HCT116 (cell line): ENCODE data around the gene LDHAL6B. TPM values are rescaled to one million over a fixed set of nuclear protein-coding genes. Genes with fewer than 3 reads are reported as not detected.

ENCODE experiments used
- ATAC-seq: fragments of 200-7000 bp; cut with Tn5 transposase; 2 replicates; pipeline ENCODE4 v1.9.1; 2020; ENCODE audit warnings: mild to moderate bottlenecking, moderate library complexity
- BruUV-seq: library from RNA; stranded (reverse); fragments of 400-500 nt; replicated peaks from 2 replicates; lab custom pipeline; 2021; lab: Mats Ljungman, UMichigan
- CTCF ChIA-PET: fragments of 300-600 bp; sonication (Branson Sonifier 250); formaldehyde crosslinking; loops from one replicate; lab custom pipeline; 2021; ENCODE audit warnings: antibody characterized with exemption; lab: Charles Lee
- POLR2A ChIA-PET: fragments of 300-600, 350-600 bp; sonication (Branson Sonifier 250); formaldehyde crosslinking; loops from one replicate; lab custom pipeline; 2021; ENCODE audit warnings: antibody characterized with exemption; lab: Charles Lee
- RAD21 ChIA-PET, 2 experiments: fragments of 300-600 bp; sonication (Branson Sonifier 250); formaldehyde crosslinking; loops; one replicate each; lab custom pipeline; 2023; ENCODE audit warnings: low total read pairs in 2 of 2; ENCODE audit not compliant: uncharacterized antibody in 2 of 2, unreplicated experiment in 2 of 2, low non-redundant PET in 1 of 2; lab: Charles Lee
- DNase-seq: peaks from one replicate; pipeline ENCODE4 v3.0.0-alpha.2; 2010; ENCODE audit warnings: low read depth, low spot score
- H2AFZ ChIP-seq: fragments of 200-600 bp; shearing (Covaris generic), sonication (generic); 2 replicates; pipeline ENCODE4 v1.6.1; 2017; ENCODE audit warnings: low read depth, mixed run types, mixed read lengths, antibody characterized with exemption, low read length; ENCODE audit not compliant: poor library complexity, severe bottlenecking
- H3K27ac ChIP-seq: 2 replicates; pipeline ENCODE4 v1.5.1; 2012; ENCODE audit warnings: low read depth, low read length
- H3K27me3 ChIP-seq: fragments of 200-600 bp; sonication (generic); 2 replicates; pipeline ENCODE4 v1.6.1; 2016; ENCODE audit warnings: mixed run types, low read length, mixed read lengths; ENCODE audit not compliant: insufficient read depth
- H3K36me3 ChIP-seq, 2 experiments: fragments of 200-500 bp in 1 of 2; fragments of 200-600 bp in 1 of 2; sonication (Bioruptor generic) in 1 of 2; sonication (generic) in 1 of 2; 2 replicates each; pipeline versions ENCODE4 v1.5.1 to v1.6.1; 2014 to 2016; ENCODE audit warnings: low read length in 2 of 2, inconsistent platforms in 1 of 2, mixed read lengths in 1 of 2, mixed run types in 1 of 2; ENCODE audit not compliant: insufficient read depth in 2 of 2, control insufficient read depth in 1 of 2
- H3K4me1 ChIP-seq, 2 experiments: fragments of 200-600 bp in 1 of 2; sonication (generic) in 1 of 2; 2 replicates each; pipeline versions ENCODE4 v1.5.1 to v1.6.1; 2012 to 2017; ENCODE audit warnings: low read length in 2 of 2, inconsistent platforms in 1 of 2, mild to moderate bottlenecking in 1 of 2, mixed read lengths in 1 of 2, mixed run types in 1 of 2, moderate library complexity in 1 of 2; ENCODE audit not compliant: insufficient read depth in 2 of 2, control insufficient read depth in 1 of 2
- H3K4me2 ChIP-seq: fragments of 200-600 bp; sonication (generic); 2 replicates; pipeline ENCODE4 v1.6.1; 2017; ENCODE audit warnings: mixed run types, low read length, mixed read lengths
- H3K4me3 ChIP-seq, 2 experiments: fragments of 200-600 bp in 1 of 2; sonication (generic) in 1 of 2; replicated peaks in 1 of 2; 2 replicates each; pipeline ENCODE4 v1.5.1; 2011 to 2016; ENCODE audit warnings: low read length in 2 of 2, control low read depth in 1 of 2, low read depth in 1 of 2, mild to moderate bottlenecking in 1 of 2, mixed read lengths in 1 of 2, mixed run types in 1 of 2
- H3K79me2 ChIP-seq: fragments of 200-600 bp; sonication (generic); 2 replicates; pipeline ENCODE4 v1.6.1; 2017; ENCODE audit warnings: mild to moderate bottlenecking, mixed run types, low read length, moderate library complexity, mixed read lengths; ENCODE audit not compliant: insufficient read depth
- H3K9ac ChIP-seq: fragments of 200-600 bp; sonication (generic); 2 replicates; pipeline ENCODE4 v1.6.1; 2016; ENCODE audit warnings: low read length, mixed read lengths
- H3K9me2 ChIP-seq: fragments of 200-600 bp; sonication (generic), shearing (Covaris generic); 2 replicates; pipeline ENCODE4 v1.6.1; 2017; ENCODE audit warnings: mixed run types, mild to moderate bottlenecking, moderate library complexity; ENCODE audit not compliant: insufficient read depth
- H3K9me3 ChIP-seq, 2 experiments: fragments of 200-500 bp in 1 of 2; fragments of 200-600 bp in 1 of 2; sonication (Bioruptor generic) in 1 of 2; sonication (generic) in 1 of 2; 2 replicates each; pipeline ENCODE4 v1.6.1; 2014 to 2017; ENCODE audit warnings: low read length in 2 of 2, mixed read lengths in 2 of 2, inconsistent platforms in 1 of 2, low read depth in 1 of 2, mild to moderate bottlenecking in 1 of 2, mixed run types in 1 of 2, moderate library complexity in 1 of 2; ENCODE audit not compliant: control insufficient read depth in 1 of 2, insufficient read depth in 1 of 2
- H4K20me1 ChIP-seq: fragments of 200-600 bp; sonication (generic), shearing (Covaris generic); 2 replicates; pipeline ENCODE4 v1.6.1; 2017; ENCODE audit warnings: mixed run types, mild to moderate bottlenecking, moderate library complexity; ENCODE audit not compliant: insufficient read depth
- CEBPB ChIP-seq: IDR thresholded peaks from 2 replicates; pipeline ENCODE4 v1.6.1; 2012; ENCODE audit warnings: low read depth
- CTCF ChIP-seq, 3 experiments: fragments of 200-600 bp in 1 of 3; sonication (generic) in 1 of 3; IDR thresholded peaks in 2 of 3; conservative IDR thresholded peaks in 1 of 3; 2 replicates each; pipeline ENCODE4 v1.5.1; 2012 to 2017; ENCODE audit warnings: low read depth in 2 of 3, low read length in 2 of 3, antibody characterized with exemption in 1 of 3, borderline replicate concordance in 1 of 3, control low read depth in 1 of 3, mild to moderate bottlenecking in 1 of 3, mixed read lengths in 1 of 3, mixed run types in 1 of 3, moderate library complexity in 1 of 3; ENCODE audit not compliant: insufficient read depth in 1 of 3
- EGR1 ChIP-seq: IDR thresholded peaks from 2 replicates; pipeline ENCODE4 v1.6.1; 2012; ENCODE audit warnings: low read depth
- FOSL1 ChIP-seq: IDR thresholded peaks from 2 replicates; pipeline ENCODE4 v1.6.1; 2012; ENCODE audit warnings: low read depth
- MAX ChIP-seq: IDR thresholded peaks from 2 replicates; pipeline ENCODE4 v1.6.1; 2012
- RAD21 ChIP-seq: IDR thresholded peaks from 2 replicates; pipeline ENCODE4 v1.6.1; 2012; ENCODE audit warnings: low read depth, mild to moderate bottlenecking
- SRF ChIP-seq: IDR thresholded peaks from 2 replicates; pipeline ENCODE4 v1.6.1; 2012; ENCODE audit warnings: low read depth
- TCF7L2 ChIP-seq: IDR thresholded peaks from 2 replicates; pipeline ENCODE4 v1.7.0; 2011; ENCODE audit warnings: borderline replicate concordance, inconsistent platforms; ENCODE audit not compliant: insufficient read depth, insufficient read length; ENCODE audit errors: extremely low read depth
- YY1 ChIP-seq: IDR thresholded peaks from 2 replicates; pipeline ENCODE4 v1.6.1; 2011; ENCODE audit warnings: low read length, low read depth, moderate library complexity, mild to moderate bottlenecking; ENCODE audit not compliant: insufficient replicate concordance; ENCODE audit errors: extremely low read depth
- intact Hi-C: fragments of 100-400 bp; cut with micrococcal nuclease; formaldehyde crosslinking; loops from 2 replicates; pipeline ENCODE4 v1.10.0; 2022
- total RNA-seq: library from RNA; stranded (reverse); gene quantifications from one replicate; pipeline ENCODE4 v1.2.1, GENCODE V29; 2021; ENCODE audit not compliant: unreplicated experiment
- TF ChIP-seq, protein P1 (sequence below): IDR thresholded peaks from 2 replicates; pipeline ENCODE4 v1.6.1; 2011; ENCODE audit warnings: mild to moderate bottlenecking, low read length, moderate library complexity; ENCODE audit not compliant: insufficient replicate concordance; ENCODE audit errors: extremely low read depth
- TF ChIP-seq, protein P2 (sequence below): IDR thresholded peaks from 2 replicates; pipeline ENCODE4 v1.6.1; 2012

The LDHAL6B gene
- total RNA-seq, 1 experiment from 2014 or later, result not detected

DNA sequence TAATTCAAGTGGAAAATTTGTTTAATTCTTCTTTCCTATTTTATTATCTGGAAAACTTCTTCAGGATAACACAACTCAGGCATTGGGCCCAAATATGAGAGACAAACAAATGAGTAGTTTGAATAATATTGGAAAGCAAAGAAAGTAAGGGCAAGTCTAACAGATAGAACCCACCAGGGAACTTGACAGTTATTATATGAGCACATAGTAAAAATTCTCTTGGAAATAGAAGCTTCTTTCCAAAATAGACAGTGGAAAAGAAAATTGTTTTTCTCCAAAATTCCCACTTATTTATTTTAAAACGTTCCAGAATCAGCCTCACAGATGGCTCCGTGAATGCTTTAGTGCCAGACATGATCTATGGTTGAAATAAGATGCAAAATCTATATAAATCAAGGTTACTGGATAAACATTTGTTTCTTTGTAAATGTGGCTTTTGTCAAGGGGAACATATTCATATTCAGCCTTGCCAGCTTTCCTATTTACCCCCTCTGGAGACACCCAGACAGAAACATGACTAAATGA, 23.9 kb downstream of the LDHAL6B start (continued):
- TF ChIP-seq MAX (no peak), YY1 (no peak), CTCF (IDR thresholded peaks at IDR 0.05 in 2 of 3, conservative IDR thresholded peaks at IDR 0.05 in 1 of 3; ENCODE audit: borderline replicate concordance in 1 of 3, insufficient read depth in 1 of 3, low read depth in 2 of 3, low read length in 2 of 3) (no peak), SRF (no peak), CEBPB (no peak)
- TF ChIP-seq, protein P1, sequence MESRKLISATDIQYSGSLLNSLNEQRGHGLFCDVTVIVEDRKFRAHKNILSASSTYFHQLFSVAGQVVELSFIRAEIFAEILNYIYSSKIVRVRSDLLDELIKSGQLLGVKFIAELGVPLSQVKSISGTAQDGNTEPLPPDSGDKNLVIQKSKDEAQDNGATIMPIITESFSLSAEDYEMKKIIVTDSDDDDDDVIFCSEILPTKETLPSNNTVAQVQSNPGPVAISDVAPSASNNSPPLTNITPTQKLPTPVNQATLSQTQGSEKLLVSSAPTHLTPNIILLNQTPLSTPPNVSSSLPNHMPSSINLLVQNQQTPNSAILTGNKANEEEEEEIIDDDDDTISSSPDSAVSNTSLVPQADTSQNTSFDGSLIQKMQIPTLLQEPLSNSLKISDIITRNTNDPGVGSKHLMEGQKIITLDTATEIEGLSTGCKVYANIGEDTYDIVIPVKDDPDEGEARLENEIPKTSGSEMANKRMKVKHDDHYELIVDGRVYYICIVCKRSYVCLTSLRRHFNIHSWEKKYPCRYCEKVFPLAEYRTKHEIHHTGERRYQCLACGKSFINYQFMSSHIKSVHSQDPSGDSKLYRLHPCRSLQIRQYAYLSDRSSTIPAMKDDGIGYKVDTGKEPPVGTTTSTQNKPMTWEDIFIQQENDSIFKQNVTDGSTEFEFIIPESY, result no peak
- TF ChIP-seq, protein P2, sequence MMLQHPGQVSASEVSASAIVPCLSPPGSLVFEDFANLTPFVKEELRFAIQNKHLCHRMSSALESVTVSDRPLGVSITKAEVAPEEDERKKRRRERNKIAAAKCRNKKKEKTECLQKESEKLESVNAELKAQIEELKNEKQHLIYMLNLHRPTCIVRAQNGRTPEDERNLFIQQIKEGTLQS, result no peak

DNA sequence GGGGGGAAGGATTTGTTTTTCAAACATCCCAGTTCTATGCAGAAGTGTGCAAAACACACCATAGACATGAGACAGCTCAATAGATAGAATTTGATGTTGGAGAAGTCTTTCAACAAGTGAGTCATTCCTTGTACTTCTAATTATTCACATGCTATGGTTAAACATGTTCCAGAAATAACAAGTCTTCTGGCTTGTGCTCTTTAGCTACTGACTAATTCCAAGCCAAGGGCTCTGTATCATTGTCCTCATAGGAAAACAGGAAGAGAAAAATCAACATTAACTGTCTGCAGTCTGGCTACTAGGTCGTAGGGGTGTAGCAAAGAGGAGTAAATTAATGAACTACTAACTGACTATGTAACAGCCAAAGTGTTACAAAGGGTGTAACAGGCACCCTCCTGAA, 25.8 kb downstream of the LDHAL6B start:
- CTCF ChIA-PET, result interaction anchor here (0.6 kb wide), 1 partner anchor 15 kb away, joined by 3 read pairs; no protein-coding TSS in a partner anchor
- no peak for DNase-seq
- Histone ChIP-seq H3K9ac (no peak overlapping the region), H3K4me3 (no peak overlapping the region), H3K27me3 (no peaks in the 10 kb centered on the region), H3K79me2 (no peaks in the 10 kb centered on the region), H3K27ac (no peak overlapping the region), H2AFZ (no peak overlapping the region), H3K9me3 (no peaks in the 10 kb centered on the region), H3K9me2 (no peaks in the 10 kb centered on the region), H3K4me2 (no peak overlapping the region), H4K20me1 (no peaks in the 10 kb centered on the region), H3K36me3 (peaks cover 0 to 4% of the 10 kb centered on the region in 2 experiments; a peak in 1 of 4 replicates), H3K4me1 (no peaks in the 10 kb centered on the region)
- POLR2A ChIA-PET, result no interaction called here
- RAD21 ChIA-PET, result no interaction called here
- intact Hi-C loops, result no loop called here
- no peak for ATAC-seq
- no TSS peak for BruUV-seq
- TF ChIP-seq YY1 (no peak), CTCF (IDR thresholded peaks at IDR 0.05 in 2 of 3, conservative IDR thresholded peaks at IDR 0.05 in 1 of 3; ENCODE audit: borderline replicate concordance in 1 of 3, insufficient read depth in 1 of 3, low read depth in 2 of 3, low read length in 2 of 3) (no peak), RAD21 (no peak), SRF (no peak), CEBPB (no peak), TCF7L2 (no peak), EGR1 (no peak), FOSL1 (no peak)
- TF ChIP-seq, protein P2, result no peak
